GM19324 (cell line): ENCODE measurements around the gene IKZF2.

Experiments used
- ATAC-seq: cut with Tn5 transposase; IDR thresholded peaks from one replicate; pipeline ENCODE4 v1.9.1; 2021; ENCODE audit warnings: mild to moderate bottlenecking, moderate library complexity; ENCODE audit not compliant: unreplicated experiment, low FRiP score

Gene IKZF2

GRCh38 chr2:213010106-213010779 lies 141.2 kb downstream of the IKZF2 start:
- ATAC-seq: no peak

GRCh38 chr2:213007290-213007838 lies 144.0 kb downstream of the IKZF2 start:
- ATAC-seq: no peak

GRCh38 chr2:213004197-213004821 lies 147.1 kb downstream of the IKZF2 start:
- ATAC-seq: no peak

- no peak for ATAC-seq
These were observed 149.0 kb downstream of the IKZF2 start for GRCh38 chr2:213002383-213002782.

GRCh38 chr2:213001297-213001910 lies 150.0 kb downstream of the IKZF2 start:
- no peak for ATAC-seq

GRCh38 chr2:212998626-212999359 lies 152.6 kb downstream of the IKZF2 start:
- no peak for ATAC-seq

GRCh38 chr2:212997526-212998020 lies 153.8 kb downstream of the IKZF2 start:
- ATAC-seq: no peak

GRCh38 chr2:212995920-212996319 lies 155.5 kb downstream of the IKZF2 start:
- ATAC-seq: no peak

GRCh38 chr2:212994976-212995375 lies 156.4 kb downstream of the IKZF2 start:
- ATAC-seq: no peak

GRCh38 chr2:212991120-212991519 lies 160.3 kb downstream of the IKZF2 start:
- ATAC-seq: peak; percentile 88

GRCh38 chr2:212990697-212991096 lies 160.7 kb downstream of the IKZF2 start:
- peak; percentile 79 for ATAC-seq

GRCh38 chr2:212987492-212987891 lies 163.9 kb downstream of the IKZF2 start:
- ATAC-seq: no peak

- no peak for ATAC-seq
These were observed 167.3 kb downstream of the IKZF2 start for GRCh38 chr2:212984129-212984528.

- no peak for ATAC-seq
These were observed 171.6 kb downstream of the IKZF2 start for GRCh38 chr2:212979799-212980198.

GRCh38 chr2:212979046-212979612 lies 172.3 kb downstream of the IKZF2 start:
- ATAC-seq: no peak

GRCh38 chr2:212977152-212977551 lies 174.3 kb downstream of the IKZF2 start:
- no peak for ATAC-seq

GRCh38 chr2:212975333-212975732 lies 176.1 kb downstream of the IKZF2 start:
- ATAC-seq: no peak

GRCh38 chr2:212974692-212975091 lies 176.7 kb downstream of the IKZF2 start:
- ATAC-seq: no peak

- ATAC-seq: no peak
These were observed 178.1 kb downstream of the IKZF2 start for GRCh38 chr2:212973347-212973746.

GRCh38 chr2:212970132-212970531 lies 181.3 kb downstream of the IKZF2 start:
- no peak for ATAC-seq
